SW 1271 (cell line): ENCODE results near the gene LGALS9B.
"Not testable (repeated sequence)": the region's sequence is repeated elsewhere in the genome, so short reads cannot be mapped to it uniquely, and the experiment has no call there.

Source experiments
- DNase-seq, 2 experiments: peaks; one replicate each; lab custom pipeline; 2025; lab: John Stamatoyannopoulos, UW

Gene LGALS9B

GRCh38 chr17:20466999-20467398 lies 340 bp downstream of the LGALS9B start:
- not testable (repeated sequence) for DNase-seq

GRCh38 chr17:20466553-20466952 lies 786 bp downstream of the LGALS9B start:
- not testable (repeated sequence) for DNase-seq

- DNase-seq, result not testable (repeated sequence)
Observed at GRCh38 chr17:20465535-20465934, 1.8 kb downstream of the LGALS9B start.

- DNase-seq, result not testable (repeated sequence)
Observed at GRCh38 chr17:20464854-20465414, 2.4 kb downstream of the LGALS9B start.

GRCh38 chr17:20462158-20462557 lies 5.2 kb downstream of the LGALS9B start:
- DNase-seq, result not testable (repeated sequence)

GRCh38 chr17:20457848-20458381 lies 9.4 kb downstream of the LGALS9B start:
- not testable (repeated sequence) for DNase-seq

- not testable (repeated sequence) for DNase-seq
Observed at GRCh38 chr17:20455106-20455505, 12.2 kb downstream of the LGALS9B start.

- DNase-seq, result not testable (repeated sequence)
Observed at GRCh38 chr17:20453820-20454434, 13.4 kb downstream of the LGALS9B start.

GRCh38 chr17:20450852-20451251 lies 16.5 kb downstream of the LGALS9B start:
- DNase-seq, result not testable (repeated sequence)

GRCh38 chr17:20447534-20448321 lies 19.6 kb downstream of the LGALS9B start:
- not testable (repeated sequence) for DNase-seq

GRCh38 chr17:20446895-20447294 lies 20.4 kb downstream of the LGALS9B start:
- not testable (repeated sequence) for DNase-seq

- not testable (repeated sequence) for DNase-seq
Observed at GRCh38 chr17:20444581-20445236, 22.6 kb downstream of the LGALS9B start.

- DNase-seq, result not testable (repeated sequence)
Observed at GRCh38 chr17:20444173-20444572, 23.2 kb downstream of the LGALS9B start.

- not testable (repeated sequence) for DNase-seq
Observed at GRCh38 chr17:20443632-20444031, 23.7 kb downstream of the LGALS9B start.

GRCh38 chr17:20440665-20441064 lies 26.7 kb downstream of the LGALS9B start:
- not testable (repeated sequence) for DNase-seq

GRCh38 chr17:20435166-20435565 lies 32.2 kb downstream of the LGALS9B start:
- not testable (repeated sequence) for DNase-seq

- not testable (repeated sequence) for DNase-seq
Observed at GRCh38 chr17:20433382-20433781, 34.0 kb downstream of the LGALS9B start.

GRCh38 chr17:20427264-20427663 lies 40.1 kb downstream of the LGALS9B start:
- DNase-seq, result not testable (repeated sequence)

- DNase-seq, result not testable (repeated sequence)
Observed at GRCh38 chr17:20422826-20423225, 44.5 kb downstream of the LGALS9B start.

GRCh38 chr17:20418838-20419237 lies 48.5 kb downstream of the LGALS9B start:
- not testable (repeated sequence) for DNase-seq

GRCh38 chr17:20417492-20418080 lies 49.8 kb downstream of the LGALS9B start:
- DNase-seq, result not testable (repeated sequence)
